ENCODE results near the gene SARM1.
A peak's percentile ranks its signal among the peaks of the same experiment; 100 is the strongest.

Gene SARM1

GRCh38 chr17:28342313-28342712, 29.2 kb upstream of the SARM1 start:
- DNase-seq = no peak

DNA sequence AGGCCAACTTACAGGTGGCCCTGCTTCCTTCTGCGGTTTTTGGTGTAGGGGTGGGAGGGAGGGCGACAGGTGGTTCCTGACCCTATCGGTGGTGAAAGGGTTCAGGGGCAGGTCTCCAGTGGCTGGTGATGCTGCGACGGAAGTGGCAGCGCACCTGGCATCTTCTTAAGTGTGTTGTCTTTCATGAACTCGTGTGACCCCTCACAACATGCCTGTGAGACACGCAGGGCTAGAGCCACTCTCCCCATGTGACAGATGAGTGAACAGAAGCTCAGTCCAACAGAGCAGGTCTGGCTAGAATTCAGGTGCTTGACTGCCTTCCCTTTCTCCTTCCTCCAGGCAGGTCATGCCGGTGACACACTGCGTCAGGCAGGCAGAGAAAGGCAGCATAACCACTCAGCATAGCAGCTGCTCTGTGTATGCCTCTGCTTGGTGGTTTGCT, 28.0 kb upstream of the SARM1 start:
- DNase-seq = no peak

- no peak for DNase-seq
Measured at GRCh38 chr17:28344011-28344410, 27.5 kb upstream of the SARM1 start.

GRCh38 chr17:28344435-28344901, 27.0 kb upstream of the SARM1 start:
- no peak for DNase-seq

DNA sequence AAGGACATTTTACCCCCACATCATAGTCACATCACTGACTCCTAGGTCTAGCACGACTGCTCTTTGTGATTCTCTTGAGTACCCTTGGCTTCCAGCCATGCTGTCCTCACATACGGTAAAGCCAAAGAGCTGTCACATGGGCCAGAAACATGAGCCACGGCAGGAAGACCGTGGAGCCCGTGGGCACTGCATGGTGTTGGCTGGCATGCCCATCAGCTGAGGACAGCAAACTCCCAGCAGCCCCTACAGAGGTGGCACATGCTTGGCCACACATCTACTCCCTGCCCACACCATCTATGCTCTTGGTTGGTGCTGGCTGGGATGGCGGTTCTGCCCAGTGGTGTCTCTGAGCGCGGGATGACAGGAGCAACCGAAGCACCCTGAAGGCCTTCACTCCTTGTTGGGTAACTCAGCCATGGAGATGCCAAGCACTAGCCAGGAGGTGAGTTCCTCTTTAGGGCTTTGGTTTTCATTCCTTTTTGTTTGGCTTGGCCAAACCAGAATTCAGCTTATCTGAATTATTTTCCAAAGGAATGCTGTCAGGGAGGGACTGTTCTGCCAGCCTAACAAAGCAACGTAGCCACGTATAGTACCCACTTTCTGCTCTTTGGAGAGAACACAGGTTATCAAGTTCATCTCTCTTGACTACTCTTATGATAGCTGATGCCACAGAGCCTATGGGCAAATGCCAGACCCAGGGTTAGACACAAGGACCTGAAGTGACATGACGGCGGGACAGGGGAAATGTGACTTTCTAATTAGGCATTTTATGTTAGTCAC, 25.9 kb upstream of the SARM1 start:
- DNase-seq = no peak

- no peak for DNase-seq
Measured at GRCh38 chr17:28346199-28346580, 25.3 kb upstream of the SARM1 start.

GRCh38 chr17:28346746-28347246, 24.7 kb upstream of the SARM1 start:
- DNase-seq = peak in 1 of 2 donors; percentile 12

DNA sequence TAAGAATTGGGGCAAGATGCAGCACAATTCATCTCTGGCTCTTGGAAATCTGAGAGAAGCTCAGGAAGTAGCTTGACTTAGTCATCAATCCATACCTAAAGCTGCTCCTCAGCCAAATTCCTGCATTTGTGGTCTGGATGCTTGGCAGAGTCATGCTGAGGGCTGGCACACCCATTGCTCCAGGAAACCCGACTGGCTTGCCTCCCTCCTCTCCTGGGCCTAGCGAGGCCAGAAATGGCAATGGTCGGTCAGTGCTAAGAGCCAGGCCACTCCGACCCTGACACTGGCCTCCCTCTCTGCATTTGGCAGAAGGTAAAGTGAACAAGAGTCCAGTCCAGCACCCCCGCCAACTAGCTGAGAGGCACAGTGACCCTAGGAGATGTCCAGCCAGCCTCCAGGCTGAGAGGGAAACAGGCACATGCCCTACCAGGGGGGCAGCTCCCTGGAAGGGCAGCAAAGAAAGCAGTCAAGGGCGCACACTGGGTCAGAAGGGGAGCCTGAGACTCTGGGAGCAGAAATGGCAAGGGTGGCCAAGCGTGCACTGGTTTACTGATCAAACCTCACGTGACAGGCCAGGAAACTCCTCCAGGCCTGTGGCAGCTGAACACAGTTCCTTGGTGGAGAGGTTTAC, 24.1 kb upstream of the SARM1 start:
- DNase-seq = no peak

GRCh38 chr17:28348979-28349378, 22.5 kb upstream of the SARM1 start:
- DNase-seq = no peak

DNA sequence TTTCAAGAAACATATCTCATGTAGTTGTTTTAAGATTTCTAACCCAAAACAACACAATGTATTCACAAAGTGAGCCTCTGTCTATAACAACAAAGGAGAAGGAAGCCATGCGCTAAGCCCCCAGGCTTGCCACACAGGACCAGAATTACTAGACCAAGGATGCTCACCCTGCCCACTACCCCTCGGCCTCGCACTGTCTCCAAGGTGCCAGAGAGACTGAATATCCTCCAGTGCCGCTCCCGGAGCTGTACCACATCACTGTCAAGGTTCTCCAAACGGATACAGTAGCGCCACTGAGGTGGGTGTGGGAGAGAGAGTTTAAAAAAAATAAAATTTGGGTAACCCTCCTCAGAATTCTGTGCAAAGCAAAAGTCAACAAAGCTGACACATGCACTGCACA, 21.2 kb upstream of the SARM1 start:
- DNase-seq = no peak

DNA sequence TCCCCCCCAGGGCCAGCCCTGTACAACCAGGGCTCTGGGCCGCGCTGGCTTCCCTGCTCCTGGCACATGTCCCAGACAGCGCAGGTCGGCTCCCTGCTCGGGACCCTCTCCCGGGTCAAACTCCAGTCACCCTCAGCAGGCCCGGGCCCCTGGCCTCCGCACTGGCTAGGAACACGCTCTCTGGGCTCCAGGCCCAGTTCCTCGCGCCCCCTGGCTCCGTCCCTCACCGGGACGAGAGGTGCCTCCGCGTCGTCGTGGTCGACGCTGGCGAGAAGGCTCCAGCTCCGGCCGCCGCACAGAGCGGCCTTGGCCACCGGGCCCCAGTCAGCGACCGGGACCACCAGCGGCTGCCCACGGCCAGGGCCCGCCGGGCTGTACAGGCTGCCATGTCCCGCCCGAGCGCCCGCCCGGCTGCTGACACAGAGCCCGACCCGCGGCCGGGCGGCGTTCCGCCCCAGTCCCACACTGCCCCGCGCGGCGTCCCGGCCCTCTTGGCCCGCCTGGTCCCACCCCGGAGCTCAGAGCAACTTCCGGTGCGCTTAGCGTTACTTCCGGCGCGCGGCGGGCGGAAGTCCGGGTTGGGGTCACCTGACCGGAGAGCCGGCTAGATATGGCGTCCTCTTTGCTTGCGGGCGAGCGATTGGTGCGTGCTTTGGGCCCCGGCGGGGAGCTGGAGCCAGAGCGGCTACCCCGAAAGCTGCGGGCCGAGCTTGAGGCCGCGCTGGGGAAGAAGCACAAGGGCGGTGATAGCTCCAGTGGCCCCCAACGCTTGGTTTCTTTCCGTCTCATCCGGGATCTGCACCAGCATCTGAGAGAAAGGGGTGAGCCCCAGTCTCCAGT, 14.2 kb upstream of the SARM1 start, which contains the start of gene POLDIP2:
POLDIP2 (minus strand) TSS at position 467 of the 840 bp plus-strand sequence; CDS start at position 388, 79 bp downstream.
- peak; percentile 95 to 97 for DNase-seq

DNA sequence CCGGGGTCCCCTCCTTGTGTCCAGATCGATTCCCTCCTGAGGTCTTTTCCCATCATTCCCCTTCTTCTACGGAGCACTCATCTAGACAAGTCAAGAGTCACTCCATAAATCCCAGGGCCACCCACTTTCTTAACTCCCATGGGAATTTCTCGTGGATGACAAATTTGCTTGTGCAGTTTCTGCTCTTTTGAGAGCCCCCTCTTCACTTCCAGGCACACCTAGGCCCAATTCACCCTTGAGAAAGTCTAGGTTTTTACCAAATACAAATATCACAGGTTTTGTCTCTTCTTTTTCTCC, 13.6 kb upstream of the SARM1 start:
- no peak for DNase-seq

- no peak for DNase-seq
Measured at GRCh38 chr17:28363186-28363585, 8.3 kb upstream of the SARM1 start.

- no peak for DNase-seq
Measured at GRCh38 chr17:28363776-28364650, 7.5 kb upstream of the SARM1 start.

DNA sequence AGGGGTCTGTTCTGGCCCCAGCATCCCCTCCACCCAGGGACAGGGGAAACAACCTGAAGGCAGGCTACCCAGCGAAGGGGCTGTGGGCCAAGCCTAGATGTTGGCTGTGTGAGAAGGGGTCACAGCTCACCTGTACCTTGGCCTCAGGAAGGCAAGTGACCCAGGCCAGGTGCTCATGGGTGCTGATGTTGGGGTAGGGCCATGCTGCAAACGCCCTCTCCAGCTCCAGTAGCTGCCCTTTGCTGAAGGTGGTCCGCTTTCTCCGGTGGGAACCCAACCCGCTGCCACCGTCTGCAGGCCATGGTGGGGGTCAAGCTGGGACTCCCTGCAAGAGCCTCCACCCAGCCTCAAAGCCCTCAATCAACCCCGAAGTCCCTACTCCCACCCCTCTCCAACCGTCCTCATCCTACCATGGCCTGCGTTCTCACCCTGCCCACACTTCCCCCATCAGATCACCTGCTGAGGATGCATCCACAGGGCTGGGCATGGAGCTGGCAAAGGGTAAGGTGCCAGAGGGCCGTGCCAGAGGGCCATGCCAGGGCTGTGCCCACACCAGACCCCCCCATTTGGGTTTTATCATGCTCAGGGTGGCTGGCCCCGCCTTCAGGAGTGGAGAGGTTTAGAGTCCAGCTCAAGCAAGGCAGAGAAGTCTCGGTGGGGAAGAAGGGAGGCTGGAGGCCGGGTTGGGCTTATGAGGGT, 6.7 kb upstream of the SARM1 start, which contains the start of gene SEBOX:
SEBOX (minus strand) TSS at position 535 of the 699 bp plus-strand sequence; CDS start at position 487, 48 bp downstream.
- no peak for DNase-seq

- no peak for DNase-seq
Measured at GRCh38 chr17:28365487-28365886, 6.0 kb upstream of the SARM1 start.

GRCh38 chr17:28366605-28367004, 4.9 kb upstream of the SARM1 start:
- DNase-seq = no peak

DNA sequence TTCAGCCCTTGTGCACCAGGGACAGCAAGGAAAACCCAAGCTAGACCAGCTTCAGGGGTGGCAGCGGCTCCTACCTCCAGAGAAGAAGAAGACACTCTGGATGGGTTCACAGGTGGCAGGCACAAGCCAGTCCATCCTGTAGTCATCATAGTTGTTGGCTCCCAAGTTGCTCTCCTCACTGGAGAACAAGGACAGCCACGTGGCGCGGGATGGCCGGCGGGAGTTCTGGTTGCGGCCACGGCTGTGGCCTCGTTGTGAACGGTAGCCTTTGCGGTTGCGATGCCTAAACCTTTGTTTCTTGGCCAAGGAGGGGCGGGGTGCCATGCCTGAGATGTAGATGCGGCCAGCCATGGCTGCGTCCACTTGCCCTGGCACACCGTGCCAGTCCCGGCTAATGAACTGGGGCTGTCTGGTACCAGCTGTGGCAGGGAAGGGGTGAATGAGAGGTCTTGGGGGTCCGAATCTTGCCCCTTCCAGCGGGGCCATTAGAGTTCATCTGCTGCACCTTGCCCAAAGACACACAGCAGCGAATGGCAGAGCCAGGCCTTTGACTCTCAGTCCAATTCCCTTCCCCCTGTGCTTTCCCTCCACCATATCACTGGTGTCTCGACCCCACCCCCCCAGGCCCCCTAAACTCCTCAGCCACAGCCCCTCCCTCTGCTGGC, 3.7 kb upstream of the SARM1 start:
- DNase-seq = no peak

- no peak for DNase-seq
Measured at GRCh38 chr17:28368306-28368831, 3.1 kb upstream of the SARM1 start.

DNA sequence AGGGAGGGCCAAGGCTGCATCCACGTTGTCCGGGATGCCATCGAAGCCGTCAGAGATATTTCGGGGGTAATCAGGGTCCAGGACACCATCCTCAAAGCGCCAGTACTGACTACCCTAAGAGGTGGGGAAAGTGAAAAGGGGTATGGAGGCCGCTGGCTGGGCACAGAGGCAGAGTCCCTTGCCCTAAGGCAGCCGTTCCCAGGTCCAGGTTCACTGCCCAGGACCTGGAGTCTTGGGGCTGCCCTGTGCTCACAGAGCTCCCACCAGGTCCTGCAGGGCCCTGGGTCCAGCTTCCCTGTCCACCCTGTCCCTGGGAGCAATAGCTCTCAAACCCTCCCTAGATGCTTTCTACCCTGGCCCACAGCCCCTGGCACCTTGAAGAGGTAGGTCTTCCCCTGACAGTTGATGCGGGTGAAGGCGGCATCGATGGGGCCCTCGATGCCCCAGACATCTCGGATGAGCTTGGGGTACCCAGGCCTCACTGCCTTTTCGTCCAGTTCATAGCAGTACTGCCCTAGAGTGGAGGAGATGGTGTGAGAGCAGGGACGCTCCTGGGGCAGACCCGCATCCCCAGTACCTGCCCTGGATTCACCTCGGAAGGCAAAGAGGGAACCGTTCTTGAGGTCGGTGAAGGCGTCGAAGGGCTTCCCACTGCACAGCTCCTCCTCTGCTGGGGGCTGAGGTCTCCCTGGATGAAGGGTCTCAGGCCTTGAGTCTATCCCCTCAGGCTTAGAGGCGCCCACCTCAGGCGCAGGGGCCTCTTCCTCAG, 2.4 kb upstream of the SARM1 start:
- no peak for DNase-seq

Measured in CD4-positive, alpha-beta T cell treated with Interferon alpha-2 for 1 hour (primary cell).